ENCODE results near the gene GAS2L2.

DNA sequence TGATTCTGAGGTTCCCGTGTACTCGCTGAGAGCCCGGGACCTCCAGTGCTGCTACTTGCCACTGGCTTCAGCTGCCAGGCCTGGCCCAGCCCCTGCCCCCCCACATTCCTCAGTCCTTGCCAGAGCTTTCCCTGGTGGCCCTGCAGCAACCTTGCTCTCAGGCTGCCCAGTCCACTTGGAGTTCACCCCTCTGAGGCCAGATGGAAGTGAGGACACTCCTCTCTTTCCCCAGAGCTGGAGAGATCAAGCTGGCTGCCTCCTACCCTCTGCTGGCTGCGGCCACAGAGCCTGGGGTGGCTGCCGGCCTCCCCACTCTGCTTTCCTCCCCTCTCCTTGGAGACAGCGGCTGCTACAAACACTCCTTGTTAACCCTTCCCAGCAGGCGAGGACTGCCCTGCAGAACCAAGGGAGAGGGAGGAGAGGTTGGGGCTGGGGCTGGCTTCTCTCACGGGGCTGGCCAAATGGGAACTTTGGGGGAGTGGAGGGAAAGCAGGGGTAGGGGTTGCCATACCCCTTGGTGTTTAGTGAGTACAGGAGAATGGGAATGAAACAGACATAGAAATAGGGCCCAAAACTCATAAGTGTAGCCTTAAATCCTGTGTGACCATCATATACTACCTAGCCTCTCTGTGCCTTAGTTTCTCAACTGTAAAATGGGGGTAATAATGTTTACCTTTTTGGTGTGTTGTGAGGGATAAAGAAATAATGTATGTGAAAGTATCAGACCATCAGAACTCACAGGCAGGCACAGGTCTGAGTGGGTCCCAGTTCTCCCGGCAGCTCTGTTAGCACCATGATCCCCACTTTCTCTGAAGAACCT, at the start of gene GAS2L2:
- TF ChIP-seq TAF1 (IDR thresholded peaks at IDR 0.05; ENCODE audit: low read depth, low read length) = no peak
- TF ChIP-seq POLR2A (IDR thresholded peaks at IDR 0.05; ENCODE audit: low read depth, low read length) = no peak
